ENCODE results near the gene SPAG9.

The SPAG9 gene

DNA sequence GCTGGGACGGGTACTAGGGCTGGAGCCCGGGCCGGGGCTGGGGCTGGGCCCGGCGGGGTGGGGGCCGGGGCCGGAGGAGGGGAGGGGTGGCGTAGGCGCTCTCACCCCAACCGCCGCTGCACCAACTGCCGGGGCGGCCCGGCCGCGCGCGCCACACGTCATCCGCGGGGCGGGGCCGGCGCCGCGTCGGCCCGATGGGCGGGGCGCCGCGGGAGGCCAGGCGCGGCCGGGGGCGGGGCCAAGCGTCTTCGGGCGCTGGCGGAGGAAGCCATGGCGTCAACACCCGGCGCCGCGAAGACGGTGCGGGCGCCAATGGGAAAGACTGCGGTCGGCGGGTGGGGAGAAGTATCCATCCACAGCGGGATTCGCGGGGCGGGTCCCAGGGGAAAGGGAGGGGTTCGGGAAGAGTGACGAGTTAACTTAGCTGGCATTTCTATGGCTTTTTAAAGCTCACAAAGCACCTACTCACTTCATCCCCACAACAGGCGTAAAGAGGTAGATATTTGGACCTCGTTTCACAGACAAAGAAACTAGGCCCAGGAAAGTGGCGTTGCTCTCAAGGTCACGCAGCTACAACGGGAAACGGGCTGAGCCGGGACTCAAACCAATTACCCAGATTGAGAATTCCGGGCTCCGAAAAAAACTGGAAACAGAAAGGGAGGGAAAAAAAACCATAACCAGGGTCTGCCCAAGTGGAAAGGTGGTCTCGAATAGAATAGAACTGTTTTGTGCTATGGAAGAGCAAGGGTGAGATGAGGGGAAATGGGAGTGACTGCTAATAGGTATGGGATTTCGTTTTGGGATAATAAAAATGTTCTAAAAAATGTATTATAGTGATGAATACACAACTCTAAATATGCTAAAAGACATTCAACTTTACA lies at the start of gene SPAG9:
Gene SPAG9, minus strand, starts transcription at position 130 of the 881 bp plus-strand sequence. CDS start 212 bp downstream, outside the sequence.
- peak; percentile 95 for DNase-seq (ENCODE audit: low read depth)

- DNase-seq (ENCODE audit: low read depth): no peak
Measured at GRCh38 chr17:51169340-51169739, 48.7 kb upstream of the SPAG9 start.

DNA sequence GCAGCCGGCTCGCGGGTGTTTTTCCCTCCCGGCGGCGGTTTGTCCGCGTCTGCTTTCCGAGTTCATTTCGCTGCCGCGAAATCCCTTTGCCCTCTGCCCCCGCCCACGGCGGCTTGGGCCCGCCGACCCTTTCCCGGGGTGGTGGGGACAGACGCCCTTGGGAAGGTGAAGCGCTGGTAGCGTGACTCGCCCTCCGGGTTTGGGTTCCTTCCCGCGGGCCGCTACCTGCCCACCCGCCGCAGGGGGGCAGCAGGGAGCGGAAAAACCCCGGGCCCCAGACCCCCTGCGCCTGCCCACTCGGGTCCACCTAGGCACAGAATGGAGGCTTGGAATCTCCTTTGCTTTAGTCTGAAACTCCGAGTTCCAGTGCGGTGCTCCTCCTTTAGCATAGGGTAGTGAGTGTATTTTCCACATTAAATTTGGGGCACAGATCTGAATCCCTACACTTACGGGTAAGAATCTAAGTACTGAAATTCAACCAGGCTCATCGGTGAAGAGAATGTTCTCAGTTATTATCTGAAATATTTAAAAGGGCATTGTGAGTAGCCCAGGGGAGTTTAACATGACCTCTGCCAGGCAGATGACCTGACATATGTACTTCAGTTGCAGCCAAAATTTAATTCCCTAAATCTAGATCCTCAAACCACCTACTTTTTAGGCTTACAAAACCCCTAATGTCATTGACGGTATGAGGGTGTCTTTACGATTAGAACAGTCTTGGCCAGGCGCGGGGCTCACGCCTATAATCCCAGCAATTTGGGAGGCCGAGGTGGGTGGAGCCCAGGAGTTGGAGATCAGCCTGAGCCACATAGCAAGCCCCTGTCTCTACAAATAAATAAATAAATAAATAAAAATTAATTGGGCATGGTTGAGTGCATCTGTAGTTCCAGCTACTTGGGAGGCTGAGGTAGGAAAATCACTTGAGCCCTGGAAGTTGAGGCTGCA lies 46.6 kb upstream of the SPAG9 start:
- no peak for DNase-seq (ENCODE audit: low read depth)

DNA sequence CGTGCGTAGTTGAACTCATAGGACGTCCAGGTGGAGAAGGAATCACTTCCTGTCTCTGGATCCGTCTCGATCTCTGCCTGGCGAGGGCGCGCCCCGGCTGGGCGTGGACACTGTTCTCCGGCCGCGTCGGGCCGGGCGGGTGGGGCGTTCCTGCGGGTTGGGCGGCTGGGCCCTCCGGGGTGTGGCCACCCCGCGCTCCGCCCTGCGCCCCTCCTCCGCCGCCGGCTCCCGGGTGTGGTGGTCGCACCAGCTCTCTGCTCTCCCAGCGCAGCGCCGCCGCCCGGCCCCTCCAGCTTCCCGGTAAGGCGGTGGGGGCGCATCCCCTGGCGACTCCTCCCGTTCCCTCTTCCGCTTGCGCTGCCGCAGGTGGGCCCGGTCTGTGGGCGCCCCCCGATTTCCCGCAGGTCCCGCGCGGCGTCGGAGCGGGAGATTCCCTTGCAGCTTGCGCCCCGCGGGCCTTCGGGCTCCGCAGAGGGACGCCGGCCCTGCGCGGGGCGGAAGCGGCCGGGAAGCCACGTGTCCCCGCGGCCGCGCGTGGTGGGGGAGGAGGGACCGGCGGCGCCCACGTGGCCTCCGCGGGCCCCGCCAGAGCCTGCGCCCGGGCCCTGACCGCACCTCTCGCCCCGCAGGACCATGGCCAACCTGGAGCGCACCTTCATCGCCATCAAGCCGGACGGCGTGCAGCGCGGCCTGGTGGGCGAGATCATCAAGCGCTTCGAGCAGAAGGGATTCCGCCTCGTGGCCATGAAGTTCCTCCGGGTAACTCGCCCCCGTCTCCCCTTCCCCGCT lies 45.7 kb upstream of the SPAG9 start, which contains the start of gene NME2:
Gene NME2, plus strand, starts transcription at position 214 of the 789 bp plus-strand sequence. Its CDS starts 420 bp downstream, at position 634.
- DNase-seq (ENCODE audit: low read depth): peak; percentile 68

DNA sequence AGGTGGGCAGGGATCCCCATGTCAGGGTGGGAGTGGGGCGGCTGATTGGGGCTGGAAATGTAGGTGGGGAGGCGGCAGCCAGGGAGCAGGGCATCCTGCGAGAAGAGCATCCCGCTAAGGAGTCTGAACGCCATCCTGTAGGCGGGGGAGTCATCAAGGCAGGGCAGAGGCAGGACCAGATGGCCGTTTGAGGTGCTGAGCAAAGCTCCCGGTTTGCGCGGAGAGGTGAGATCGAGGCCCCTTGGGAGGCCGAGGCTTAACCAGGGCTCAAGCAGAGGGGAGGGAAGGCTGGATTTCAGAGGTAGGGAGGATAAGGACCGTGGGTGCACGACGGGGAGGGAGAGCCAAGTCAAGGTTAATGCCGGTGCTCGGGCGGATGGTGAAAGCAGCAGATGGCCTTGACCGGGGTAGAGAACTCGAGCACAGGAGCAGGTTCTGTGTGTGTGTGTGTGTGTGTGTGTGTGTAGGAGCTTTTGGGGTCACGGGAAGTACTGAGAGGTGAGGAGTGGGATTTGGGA lies 45.1 kb upstream of the SPAG9 start:
- DNase-seq (ENCODE audit: low read depth): no peak

DNA sequence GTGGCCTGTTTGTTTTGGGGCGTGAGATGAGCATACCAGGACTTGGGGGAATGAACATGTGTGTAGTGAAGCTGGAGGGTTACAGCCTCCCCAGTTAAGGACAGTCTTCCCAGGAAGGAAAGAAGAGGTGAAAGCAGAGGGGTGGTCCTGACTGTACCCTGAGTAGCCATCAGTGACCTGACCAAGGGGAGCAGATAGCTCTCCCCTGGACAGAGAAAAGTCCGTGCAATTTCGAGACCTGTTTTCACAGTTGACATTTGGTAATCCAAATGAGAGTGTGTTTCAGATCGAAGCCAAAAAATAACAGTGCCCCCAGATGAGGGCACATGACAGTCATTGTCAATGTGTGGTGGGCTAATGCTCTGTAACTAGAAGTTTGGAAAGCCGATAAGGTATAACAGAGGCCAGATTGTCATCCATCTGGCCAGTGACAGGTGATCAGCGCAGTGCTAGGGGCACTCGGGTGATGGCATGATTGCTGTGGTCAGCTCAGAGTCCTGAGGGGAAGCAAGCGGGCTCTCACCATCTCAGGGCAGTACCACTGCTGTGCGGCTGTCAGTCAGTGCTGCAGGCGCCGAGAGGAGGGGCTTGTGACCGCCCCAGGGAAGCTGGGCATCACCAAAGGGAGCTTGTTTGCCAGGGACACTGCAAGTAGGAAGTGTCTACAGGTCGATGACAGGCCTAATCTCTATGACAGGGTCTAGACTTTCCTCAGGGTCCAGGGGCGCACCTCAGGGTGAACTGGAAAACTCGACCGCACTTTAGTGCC lies 44.4 kb upstream of the SPAG9 start:
- no peak for DNase-seq (ENCODE audit: low read depth)

DNA sequence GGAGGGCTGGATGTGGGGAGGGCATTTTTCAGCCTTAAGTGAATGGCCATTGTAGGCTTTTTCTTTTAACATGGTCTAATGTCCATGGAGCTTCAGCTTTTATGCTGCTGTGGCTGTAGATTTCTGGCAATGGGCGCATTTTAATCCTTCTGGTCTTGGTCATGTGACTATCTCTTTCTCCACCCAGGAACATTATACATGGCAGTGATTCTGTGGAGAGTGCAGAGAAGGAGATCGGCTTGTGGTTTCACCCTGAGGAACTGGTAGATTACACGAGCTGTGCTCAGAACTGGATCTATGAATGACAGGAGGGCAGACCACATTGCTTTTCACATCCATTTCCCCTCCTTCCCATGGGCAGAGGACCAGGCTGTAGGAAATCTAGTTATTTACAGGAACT lies 40.9 kb upstream of the SPAG9 start:
- no peak for DNase-seq (ENCODE audit: low read depth)

- DNase-seq (ENCODE audit: low read depth): no peak
Measured at GRCh38 chr17:51159604-51160003, 38.9 kb upstream of the SPAG9 start.

DNA sequence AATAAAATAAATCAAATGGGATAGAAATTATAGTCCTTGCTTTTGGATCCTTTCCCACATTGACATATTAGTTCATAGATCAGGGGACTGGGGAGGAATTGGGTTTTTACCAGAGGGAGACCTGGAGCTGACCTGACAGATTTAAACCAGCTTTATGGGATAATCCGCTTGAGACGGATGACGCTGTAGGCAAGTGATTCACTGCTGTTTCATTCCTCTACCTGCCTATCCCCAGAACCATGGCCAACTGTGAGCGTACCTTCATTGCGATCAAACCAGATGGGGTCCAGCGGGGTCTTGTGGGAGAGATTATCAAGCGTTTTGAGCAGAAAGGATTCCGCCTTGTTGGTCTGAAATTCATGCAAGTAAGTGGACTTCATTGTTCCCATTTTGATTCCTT lies 34.7 kb upstream of the SPAG9 start:
- no peak for DNase-seq (ENCODE audit: low read depth)

GRCh38 chr17:51154176-51154575 lies 33.5 kb upstream of the SPAG9 start:
- no peak for DNase-seq (ENCODE audit: low read depth)

DNA sequence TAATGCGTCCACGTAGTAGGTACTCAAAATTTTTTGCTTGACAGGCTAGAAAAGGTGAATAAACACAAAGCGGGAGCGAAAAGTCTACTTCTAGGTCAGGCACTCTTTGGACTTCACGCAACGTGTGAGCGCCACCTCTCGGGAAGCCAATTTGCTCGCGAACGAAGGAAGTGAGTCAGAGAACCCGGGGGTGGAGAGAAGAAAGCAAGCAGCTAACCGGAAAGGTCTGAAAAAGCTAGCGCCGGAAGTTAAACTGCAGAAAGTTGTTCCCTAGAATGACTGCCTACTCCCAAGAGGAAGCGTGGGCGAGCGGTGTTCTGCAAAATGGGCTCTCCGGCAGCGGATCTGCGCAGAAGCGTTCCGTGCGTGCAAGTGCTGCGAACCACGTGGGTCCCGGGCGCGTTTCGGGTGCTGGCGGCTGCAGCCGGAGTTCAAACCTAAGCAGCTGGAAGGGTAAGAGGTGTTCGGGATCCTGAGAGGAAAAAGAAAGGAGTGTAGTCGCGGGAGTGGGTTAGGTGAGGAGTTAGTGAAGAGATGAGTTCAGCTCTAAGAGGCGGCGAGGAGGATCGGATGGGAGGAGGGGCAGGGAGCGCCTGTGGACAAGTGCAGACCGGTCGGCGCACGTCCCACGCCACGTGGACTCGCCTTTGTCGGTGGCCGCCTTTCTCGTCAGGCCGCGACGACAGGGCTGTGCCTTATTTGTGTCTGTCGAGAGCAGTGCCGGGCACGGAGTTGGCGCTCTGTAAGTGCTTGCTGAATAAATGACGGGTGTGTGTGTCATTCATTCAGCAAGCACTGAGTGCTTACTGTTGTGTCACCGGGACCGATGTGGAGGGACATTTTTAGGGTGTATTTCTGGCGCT lies 32.8 kb upstream of the SPAG9 start, which contains the start of gene NME1:
Gene NME1, plus strand, starts transcription at position 350 of the 863 bp plus-strand sequence. CDS start 2,096 bp downstream, outside the sequence.
- DNase-seq (ENCODE audit: low read depth): peak; percentile 99

- DNase-seq (ENCODE audit: low read depth): peak; percentile 18
Measured at GRCh38 chr17:51152766-51153209, 32.1 kb upstream of the SPAG9 start.

DNA sequence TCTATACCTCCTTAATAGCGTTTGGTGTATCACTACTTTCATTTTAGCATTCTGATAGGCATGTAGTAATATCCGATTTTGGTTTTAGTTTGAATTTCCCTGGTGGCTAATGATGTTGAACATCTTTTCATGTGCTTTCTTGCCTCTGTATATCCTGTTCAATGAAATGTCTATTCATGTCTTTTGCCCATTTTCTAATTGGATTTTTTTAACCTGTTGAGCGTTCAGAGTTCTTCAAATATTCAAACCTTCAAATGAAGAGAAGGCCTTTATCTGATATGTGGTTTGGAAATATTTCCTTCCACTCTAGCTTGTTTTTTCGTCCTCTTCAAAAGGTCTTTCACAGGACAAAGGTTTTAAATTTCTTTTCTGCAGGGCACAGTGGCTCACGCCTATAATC lies 30.3 kb upstream of the SPAG9 start:
- no peak for DNase-seq (ENCODE audit: low read depth)

- no peak for DNase-seq (ENCODE audit: low read depth)
Measured at GRCh38 chr17:51149163-51149562, 28.5 kb upstream of the SPAG9 start.

- DNase-seq (ENCODE audit: low read depth): peak; percentile 21
Measured at GRCh38 chr17:51147650-51148049, 27.0 kb upstream of the SPAG9 start.

DNA sequence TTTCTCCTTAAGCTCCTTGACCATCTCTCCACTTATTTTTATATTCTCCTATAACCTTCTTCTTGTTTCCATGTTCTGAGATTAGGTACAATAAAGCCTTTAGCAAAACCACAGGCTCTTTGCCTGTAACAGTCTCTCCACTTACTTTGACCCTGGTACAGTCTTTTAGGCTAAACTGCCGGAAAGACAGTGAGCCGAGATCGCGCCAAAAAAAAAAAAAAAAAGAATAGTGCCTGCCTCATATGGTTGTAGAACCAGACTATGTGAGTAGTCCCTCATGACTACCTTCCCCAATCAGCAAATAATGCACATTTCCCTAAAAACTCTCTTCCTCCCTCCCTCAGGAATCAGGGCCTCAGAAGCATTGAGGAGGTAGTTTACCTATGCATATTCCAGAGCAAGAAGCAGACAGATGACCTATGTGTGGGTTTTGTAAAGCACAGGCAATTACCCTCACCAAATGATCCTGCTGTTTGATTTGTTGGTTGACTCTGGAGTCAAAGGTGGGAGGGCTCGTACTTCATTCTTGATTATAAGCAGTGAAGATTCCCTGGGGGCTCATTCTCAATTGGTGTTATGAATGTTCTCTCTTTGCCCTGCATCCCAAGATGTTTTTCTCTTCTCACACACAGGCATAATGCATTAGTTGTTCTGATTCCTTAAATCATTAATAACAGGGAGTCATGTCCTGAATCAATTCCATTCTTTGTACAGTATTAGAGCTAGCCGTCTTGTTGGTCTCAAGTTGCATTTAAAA lies 23.8 kb upstream of the SPAG9 start:
- DNase-seq (ENCODE audit: low read depth): no peak

DNA sequence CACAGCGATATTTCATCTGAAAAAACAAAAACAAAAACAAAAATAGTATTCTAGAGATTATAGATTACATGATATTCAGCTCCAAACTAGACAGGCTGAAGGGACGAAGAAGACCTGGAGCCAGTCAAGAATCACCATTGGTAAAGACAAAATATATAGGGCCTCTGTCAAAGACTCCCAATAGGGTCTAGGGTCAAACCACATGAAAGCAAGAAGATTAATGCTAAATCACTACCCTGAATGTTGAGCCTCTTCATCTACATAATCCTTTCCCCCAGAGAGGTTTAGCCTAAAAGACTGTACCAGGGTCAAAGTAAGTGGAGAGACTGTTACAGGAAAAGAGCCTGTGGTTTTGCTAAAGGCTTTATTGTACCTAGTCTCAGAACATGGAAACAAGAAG lies 21.9 kb upstream of the SPAG9 start:
- DNase-seq (ENCODE audit: low read depth): no peak

DNA sequence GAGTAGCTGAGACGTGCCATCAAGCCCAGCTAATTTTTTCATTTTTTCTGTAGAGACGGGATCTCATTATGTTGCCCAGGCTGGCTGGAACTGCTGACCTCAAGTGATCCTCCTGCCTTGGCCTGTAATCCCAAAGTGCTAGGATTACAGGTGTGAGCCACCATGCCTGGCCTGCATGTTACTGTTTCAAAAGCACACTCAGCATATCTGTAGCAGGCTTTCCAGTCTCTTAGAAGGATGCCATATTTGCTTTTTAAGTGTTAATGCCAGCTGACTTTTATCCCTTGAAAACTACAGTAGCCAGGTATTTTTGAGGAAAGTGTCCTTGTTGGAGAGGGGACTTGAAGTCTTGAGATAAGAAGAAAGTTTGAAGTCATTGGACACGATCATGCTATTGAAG lies 15.3 kb upstream of the SPAG9 start:
- DNase-seq (ENCODE audit: low read depth): no peak

- DNase-seq (ENCODE audit: low read depth): no peak
Measured at GRCh38 chr17:51133365-51133764, 12.7 kb upstream of the SPAG9 start.

All from stromal cell of bone marrow (primary cell).